H1 (cell line): Measurements from ENCODE around the gene NR2E3. TPM values are rescaled to one million over a fixed set of nuclear protein-coding genes. Genes with fewer than 3 reads are reported as not detected.

ENCODE experiments used
- CHD7 ChIP-seq: fragments of 300-600 bp; sonication (generic); IDR thresholded peaks from 2 replicates; pipeline ENCODE4 v1.7.1; 2012; ENCODE audit warnings: low read length, moderate library complexity, mild to moderate bottlenecking, inconsistent platforms; ENCODE audit not compliant: insufficient replicate concordance
- GABPA ChIP-seq: IDR thresholded peaks from 2 replicates; pipeline ENCODE4 v1.6.1; 2011; ENCODE audit warnings: mild to moderate bottlenecking, low read length, moderate library complexity, borderline replicate concordance; ENCODE audit not compliant: insufficient read depth
- JUND ChIP-seq: IDR thresholded peaks from 2 replicates; pipeline ENCODE4 v1.6.1; 2011; ENCODE audit warnings: mild to moderate bottlenecking, improper control_type of control experiment, low read length
- KDM1A ChIP-seq: fragments of 200-600, 300-600 bp; sonication (generic); IDR thresholded peaks from 2 replicates; pipeline ENCODE4 v1.7.1; 2016; ENCODE audit warnings: mild to moderate bottlenecking, low read length, borderline replicate concordance
- NANOG ChIP-seq: IDR thresholded peaks from 2 replicates; pipeline ENCODE4 v1.6.1; 2011; ENCODE audit warnings: low read length, low read depth, mild to moderate bottlenecking, inconsistent platforms; ENCODE audit not compliant: insufficient read depth, poor library complexity, severe bottlenecking
- SIRT6 ChIP-seq: IDR thresholded peaks from one replicate; pipeline ENCODE4 v1.7.1; 2012; ENCODE audit warnings: low read length, inconsistent platforms
- USF2 ChIP-seq: IDR thresholded peaks from 2 replicates; pipeline ENCODE4 v1.6.1; 2011; ENCODE audit warnings: low read length, improper control_type of control experiment
- YY1 ChIP-seq: IDR thresholded peaks from 2 replicates; pipeline ENCODE4 v1.6.1; 2011; ENCODE audit warnings: low read depth, mild to moderate bottlenecking, low read length
- polyA plus RNA-seq, 7 experiments: library from polyadenylated mRNA; depleted of rRNA in 3 of 7; stranded (reverse) in 5 of 7; unstranded in 2 of 7; fragments of >200 nt in 5 of 7; fragments of 200-250 nt in 2 of 7; gene quantifications; 1 replicate in 5 of 7; 2 replicates in 1 of 7; 4 replicates in 1 of 7; pipeline versions ENCODE4 v1.2.1 to v1.2.3, GENCODE V29; 2011 to 2013; ENCODE audit warnings: missing spikeins in 2 of 7, mixed read lengths in 2 of 7
- total RNA-seq: library from RNA; stranded (reverse); fragmentation: NEBNext Ultra II Directional; extraction: Animal tissue kit (Norgen Biotek cat#: 25700); gene quantifications from 2 replicates; pipeline ENCODE4 v1.2.1, GENCODE V29; 2021

The NR2E3 gene
- total and polyA plus RNA-seq, 2 of the 8 experiments (the other 6 are each of a cell fraction or from before 2014, with no cell fraction given) = 0.56 to 0.80 TPM

GRCh38 chr15:71775856-71776255, 34.5 kb upstream of the NR2E3 start (continued):
- TF ChIP-seq CHD7 = no peak
- no peak for TF ChIP-seq JUND
- no peak for TF ChIP-seq GABPA
- no peak for TF ChIP-seq KDM1A
- no peak for TF ChIP-seq USF2
- no peak for TF ChIP-seq YY1
- TF ChIP-seq NANOG = no peak
- TF ChIP-seq SIRT6 = no peak
- TF ChIP-seq, all 59 proteins: peak for 0
